GM21528 (cell line): ENCODE results near the gene PINK1.
A peak's percentile ranks its signal among the peaks of the same experiment; 100 is the strongest.

Experiments used
- ATAC-seq: cut with Tn5 transposase; IDR thresholded peaks from one replicate; pipeline ENCODE4 v1.9.1; 2021; ENCODE audit warnings: mild to moderate bottlenecking, moderate library complexity; ENCODE audit not compliant: unreplicated experiment, low FRiP score

The PINK1 gene

GRCh38 chr1:20641975-20642374, 8.7 kb downstream of the PINK1 start:
- no peak for ATAC-seq

- no peak for ATAC-seq
Measured at GRCh38 chr1:20643080-20643479, 9.8 kb downstream of the PINK1 start.

- ATAC-seq = no peak
Measured at GRCh38 chr1:20644416-20644815, 11.2 kb downstream of the PINK1 start.

- no peak for ATAC-seq
Measured at GRCh38 chr1:20645414-20645813, 12.2 kb downstream of the PINK1 start.

- no peak for ATAC-seq
Measured at GRCh38 chr1:20648438-20648837, 15.2 kb downstream of the PINK1 start.

GRCh38 chr1:20648946-20649345, 15.7 kb downstream of the PINK1 start:
- ATAC-seq = no peak

GRCh38 chr1:20652300-20652699, 19.0 kb downstream of the PINK1 start:
- no peak for ATAC-seq

GRCh38 chr1:20654104-20654690, 20.9 kb downstream of the PINK1 start:
- no peak for ATAC-seq

- ATAC-seq = no peak
Measured at GRCh38 chr1:20657024-20657423, 23.8 kb downstream of the PINK1 start.

- no peak for ATAC-seq
Measured at GRCh38 chr1:20658166-20658915, 25.1 kb downstream of the PINK1 start.

GRCh38 chr1:20660363-20660762, 27.1 kb downstream of the PINK1 start:
- ATAC-seq = no peak

GRCh38 chr1:20660847-20661206, 27.6 kb downstream of the PINK1 start:
- peak; percentile 3 for ATAC-seq

GRCh38 chr1:20661207-20662109, 28.2 kb downstream of the PINK1 start, which contains the start of gene DDOST:
Gene DDOST (minus strand): TSS chr1:20661369. CDS start chr1:20661350, 19 bp downstream.
- peak; percentile 87 for ATAC-seq

- ATAC-seq = no peak
Measured at GRCh38 chr1:20662110-20662475, 28.8 kb downstream of the PINK1 start.

GRCh38 chr1:20663365-20663764, 30.1 kb downstream of the PINK1 start:
- ATAC-seq = no peak

GRCh38 chr1:20663969-20664715, 30.9 kb downstream of the PINK1 start:
- ATAC-seq = no peak

- no peak for ATAC-seq
Measured at GRCh38 chr1:20665726-20666125, 32.5 kb downstream of the PINK1 start.

GRCh38 chr1:20666146-20666545, 32.9 kb downstream of the PINK1 start:
- no peak for ATAC-seq

- ATAC-seq = no peak
Measured at GRCh38 chr1:20666804-20667203, 33.5 kb downstream of the PINK1 start.

- no peak for ATAC-seq
Measured at GRCh38 chr1:20668581-20668980, 35.3 kb downstream of the PINK1 start.

GRCh38 chr1:20670936-20671335, 37.7 kb downstream of the PINK1 start:
- no peak for ATAC-seq
